GM19025 (cell line): Measurements from ENCODE around the gene IDS.
"Not testable (repeated sequence)": the region's sequence is repeated elsewhere in the genome, so short reads cannot be mapped to it uniquely, and the experiment has no call there.

Experiments
- ATAC-seq: cut with Tn5 transposase; IDR thresholded peaks from one replicate; pipeline ENCODE4 v1.9.1; 2021; ENCODE audit warnings: mild to moderate bottlenecking, low read depth, moderate library complexity; ENCODE audit not compliant: unreplicated experiment

The IDS gene

DNA sequence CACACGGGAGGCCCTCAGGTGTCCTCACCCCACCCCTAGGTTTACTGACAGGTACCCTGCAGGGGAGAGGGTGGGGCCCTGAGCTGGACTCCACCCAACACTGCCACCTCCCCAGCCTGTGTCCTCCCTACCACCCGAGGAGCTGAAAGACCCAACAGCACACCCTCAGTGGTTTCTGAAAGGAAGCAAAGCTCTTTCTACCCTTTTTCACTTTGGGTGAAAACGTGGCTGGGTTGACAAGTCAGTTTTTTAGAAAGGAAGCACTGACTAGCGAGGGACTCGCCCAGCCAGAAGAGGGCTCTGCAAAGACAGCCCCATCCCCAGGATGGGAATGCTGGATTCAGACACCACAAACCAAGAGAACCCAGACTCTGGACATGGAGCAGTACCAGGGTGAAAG, 2.2 kb downstream of the IDS start:
- ATAC-seq = not testable (repeated sequence)

DNA sequence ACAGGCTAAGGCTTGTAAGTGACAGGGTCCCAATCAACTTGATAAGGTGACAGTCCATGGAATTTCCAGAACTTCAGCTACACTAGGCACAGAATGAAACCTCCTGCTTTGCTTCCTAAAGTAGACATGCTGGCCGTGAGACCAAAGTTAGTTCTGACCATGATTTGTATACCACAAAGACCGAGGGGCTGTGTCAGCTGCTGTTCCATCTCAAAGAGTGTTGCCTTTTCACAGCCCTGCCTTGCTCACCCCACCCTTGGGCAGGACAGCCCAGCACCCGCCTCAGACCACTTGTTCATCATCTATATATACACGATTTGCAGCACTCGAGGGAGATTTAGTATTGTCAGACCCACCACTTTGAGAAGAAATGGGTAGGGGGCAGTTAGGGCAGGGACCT, 5.3 kb downstream of the IDS start:
- no peak for ATAC-seq

- ATAC-seq = no peak
These were observed 6.3 kb downstream of the IDS start for GRCh38 chrX:149498767-149499166.

DNA sequence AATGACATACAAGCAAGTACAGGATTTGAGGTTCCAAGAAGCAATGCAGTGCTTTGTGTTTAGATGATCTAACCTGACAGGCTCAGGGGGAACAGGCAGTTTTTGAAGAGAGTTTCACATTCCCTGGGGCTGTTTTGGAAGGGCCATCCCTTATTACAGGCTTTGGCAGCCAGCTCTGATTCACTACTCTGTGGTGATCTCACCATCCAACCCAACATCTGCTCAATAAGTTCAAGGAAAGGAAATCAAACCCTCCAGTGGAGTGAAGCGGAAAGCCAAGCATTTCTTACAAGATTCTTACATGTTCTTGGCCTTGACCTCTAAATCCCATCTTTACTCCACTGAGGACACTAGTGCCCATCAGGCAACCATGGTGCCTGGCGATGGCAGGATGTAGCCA, 7.5 kb downstream of the IDS start:
- no peak for ATAC-seq

GRCh38 chrX:149497054-149497453, 8.1 kb downstream of the IDS start:
- no peak for ATAC-seq

GRCh38 chrX:149495573-149496071, 9.5 kb downstream of the IDS start:
- no peak for ATAC-seq

GRCh38 chrX:149494844-149495565, 10.1 kb downstream of the IDS start:
- no peak for ATAC-seq

DNA sequence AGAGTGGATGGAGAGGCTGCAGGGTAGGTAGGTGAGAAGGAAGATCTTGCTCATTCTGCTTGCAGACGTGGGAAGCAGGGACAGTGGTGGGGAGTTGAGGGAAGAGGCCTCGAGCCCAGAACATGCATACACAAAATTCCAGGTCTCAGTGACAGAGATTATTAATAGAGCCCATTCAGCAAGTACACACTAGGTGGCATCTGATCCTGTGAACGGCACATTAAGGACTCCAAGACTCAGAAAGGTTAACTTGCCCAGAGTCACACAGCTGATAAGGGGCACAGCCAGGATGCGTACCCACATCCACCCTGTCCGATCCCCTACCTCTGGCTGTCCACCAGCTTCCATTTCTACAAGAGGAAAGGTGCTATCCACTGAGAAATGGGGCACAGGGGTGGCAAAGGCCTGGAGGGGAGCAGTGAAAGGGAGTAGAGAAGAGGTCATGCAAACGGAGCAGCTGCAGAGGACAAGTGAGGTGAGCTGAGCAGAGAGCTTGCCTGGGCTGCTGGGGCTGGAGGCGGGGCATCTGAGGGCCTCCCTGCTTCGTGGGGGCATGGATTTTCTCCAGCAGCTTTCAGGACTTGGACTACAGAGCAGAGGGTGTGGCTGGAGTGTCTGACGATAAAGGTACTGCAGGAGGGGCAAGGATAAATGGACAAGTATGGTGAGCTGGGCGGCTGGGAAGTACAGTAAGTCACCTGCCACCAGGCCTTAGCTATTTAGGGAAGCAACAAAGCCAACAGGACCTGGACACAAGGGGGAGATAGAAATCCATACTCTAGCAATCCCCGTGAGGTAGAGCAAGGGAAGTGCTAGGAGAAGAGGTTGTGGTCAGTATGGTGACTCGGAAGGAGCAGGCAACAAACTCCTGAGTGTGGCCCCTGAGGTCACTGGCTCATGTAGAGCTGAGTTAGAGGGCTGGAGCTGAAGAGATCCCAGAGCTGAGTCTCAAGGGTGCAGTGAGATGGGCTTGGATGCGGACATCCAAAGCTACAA, 11.2 kb downstream of the IDS start:
- ATAC-seq = no peak

- no peak for ATAC-seq
These were observed 13.3 kb downstream of the IDS start for GRCh38 chrX:149491812-149492211.

- ATAC-seq = no peak
These were observed 15.0 kb downstream of the IDS start for GRCh38 chrX:149490100-149490499.

DNA sequence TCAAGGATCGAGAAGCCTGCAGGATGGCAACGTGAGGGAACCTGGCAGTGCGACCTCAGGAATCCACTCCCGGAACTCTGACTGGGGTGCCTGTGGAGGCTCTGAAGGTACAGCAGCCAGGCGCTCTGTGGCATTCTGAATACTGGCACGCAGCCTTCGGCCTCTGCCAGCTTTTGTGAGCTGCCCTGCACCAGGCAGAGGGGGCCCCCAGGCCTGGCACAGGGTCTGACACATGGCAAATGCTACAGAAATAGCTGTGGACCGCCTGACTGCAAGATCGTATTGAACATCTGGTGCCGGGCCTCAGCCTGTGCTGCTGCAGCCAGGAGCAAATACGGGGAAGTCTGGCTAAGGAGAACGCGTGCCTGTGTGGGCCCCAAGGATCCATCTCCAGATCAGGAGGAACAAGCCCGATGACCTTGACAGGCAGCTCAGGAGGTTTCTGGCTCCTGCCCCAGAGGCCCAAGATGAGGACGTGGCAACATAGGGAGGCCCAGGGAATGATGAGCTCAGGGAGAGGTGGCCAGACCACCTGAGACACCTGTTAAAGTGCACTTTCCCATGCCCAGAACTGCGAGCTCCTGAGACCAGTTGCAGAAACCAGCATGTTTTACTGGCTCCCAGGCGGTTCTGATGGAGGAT, 16.6 kb downstream of the IDS start:
- not testable (repeated sequence) for ATAC-seq

DNA sequence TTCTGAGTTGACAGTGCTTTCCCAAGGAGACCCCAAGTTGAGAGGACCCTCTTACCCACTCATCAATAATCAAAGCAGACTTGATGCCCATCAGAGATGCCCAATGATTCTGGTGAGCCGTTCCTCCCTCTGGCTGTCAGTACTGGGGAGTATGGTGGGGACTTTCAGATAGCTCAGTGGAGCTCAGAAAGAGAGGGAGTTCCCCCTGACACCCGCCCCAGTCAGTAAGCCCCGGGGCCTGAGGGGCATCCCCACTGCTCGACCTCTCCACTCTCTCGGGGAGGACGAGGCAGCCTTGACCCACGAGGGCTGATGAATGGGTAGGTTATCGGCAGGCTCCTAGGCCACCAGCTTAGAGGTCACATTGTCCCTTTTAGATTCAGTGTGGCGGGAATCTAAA, 17.1 kb downstream of the IDS start:
- not testable (repeated sequence) for ATAC-seq

DNA sequence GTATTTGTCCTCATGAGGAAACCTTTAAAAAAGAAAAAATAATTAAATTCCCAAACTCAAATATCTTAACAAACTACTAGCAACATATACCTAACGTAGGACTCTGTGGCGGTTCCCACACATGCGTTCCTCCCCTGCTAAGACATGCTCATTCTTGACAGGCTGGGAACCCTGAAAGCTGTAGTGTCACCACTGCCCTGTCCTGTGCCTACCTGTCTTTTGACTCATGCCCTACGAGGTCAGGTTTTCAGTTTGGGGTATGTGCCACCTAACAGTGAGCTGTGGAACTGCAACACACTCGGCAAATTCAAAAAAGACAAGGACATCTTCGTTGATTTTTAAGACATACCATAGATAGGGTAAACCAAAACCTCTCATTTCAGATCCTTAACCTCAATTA, 17.8 kb downstream of the IDS start:
- no peak for ATAC-seq

DNA sequence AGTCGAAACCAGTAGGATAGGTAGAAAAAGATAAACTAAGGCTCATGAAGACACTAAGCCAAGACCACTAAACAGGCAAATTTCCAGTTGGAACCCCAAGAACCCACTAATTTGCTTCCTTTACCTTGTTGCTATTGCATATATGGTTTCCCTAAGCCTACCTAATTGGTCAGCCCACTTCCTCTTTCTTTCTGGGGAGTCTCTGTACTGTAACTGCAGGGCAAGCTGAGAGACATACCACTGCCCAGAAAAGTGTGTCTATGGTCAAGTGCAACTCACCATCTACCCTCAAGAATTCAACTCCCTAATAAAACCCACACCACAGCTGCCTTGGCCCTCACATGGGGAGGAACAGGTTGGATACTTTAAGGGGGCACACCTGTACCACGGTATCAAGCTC, 28.6 kb downstream of the IDS start:
- no peak for ATAC-seq

DNA sequence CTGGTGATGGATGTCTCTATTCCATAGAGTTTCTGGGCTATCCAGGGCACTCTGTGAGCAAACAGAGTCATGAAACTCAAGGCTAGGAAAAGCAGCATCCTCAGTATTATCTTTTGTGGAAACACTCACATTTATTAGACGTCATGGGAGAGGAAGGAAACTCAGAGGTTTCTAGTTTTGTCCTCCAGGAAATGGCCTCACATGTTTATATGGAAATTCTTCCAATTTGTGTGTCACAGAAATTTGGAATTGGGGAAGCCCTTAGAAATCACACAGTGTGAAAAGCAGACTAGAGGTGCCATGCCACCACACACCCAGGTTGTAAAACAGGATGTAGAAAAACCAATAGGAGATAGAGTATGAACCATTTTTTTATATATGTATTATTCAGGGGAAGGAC, 31.1 kb downstream of the IDS start:
- ATAC-seq = no peak

- ATAC-seq = no peak
These were observed 32.0 kb downstream of the IDS start for GRCh38 chrX:149473092-149473491.

DNA sequence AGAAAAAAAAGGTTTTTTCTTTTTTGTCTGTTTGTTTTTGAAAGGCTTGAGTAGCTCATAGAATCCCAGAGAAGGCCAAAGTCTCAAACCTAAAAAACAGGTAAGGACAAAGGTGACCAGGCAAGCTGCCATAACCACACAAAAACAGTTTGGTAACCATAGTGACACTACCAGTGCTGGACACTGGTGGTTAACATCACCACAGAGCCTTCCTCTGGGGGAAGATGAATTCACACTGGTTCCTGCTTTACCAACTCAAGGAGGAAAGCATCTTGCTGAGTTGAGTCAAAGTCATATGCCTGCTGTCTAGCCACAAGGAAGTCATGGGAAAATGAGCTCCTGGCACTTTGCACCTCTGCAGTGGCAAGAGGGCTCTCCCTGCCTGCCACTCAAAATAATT, 32.5 kb downstream of the IDS start:
- ATAC-seq = no peak

- no peak for ATAC-seq
These were observed 33.7 kb downstream of the IDS start for GRCh38 chrX:149471397-149471796.

DNA sequence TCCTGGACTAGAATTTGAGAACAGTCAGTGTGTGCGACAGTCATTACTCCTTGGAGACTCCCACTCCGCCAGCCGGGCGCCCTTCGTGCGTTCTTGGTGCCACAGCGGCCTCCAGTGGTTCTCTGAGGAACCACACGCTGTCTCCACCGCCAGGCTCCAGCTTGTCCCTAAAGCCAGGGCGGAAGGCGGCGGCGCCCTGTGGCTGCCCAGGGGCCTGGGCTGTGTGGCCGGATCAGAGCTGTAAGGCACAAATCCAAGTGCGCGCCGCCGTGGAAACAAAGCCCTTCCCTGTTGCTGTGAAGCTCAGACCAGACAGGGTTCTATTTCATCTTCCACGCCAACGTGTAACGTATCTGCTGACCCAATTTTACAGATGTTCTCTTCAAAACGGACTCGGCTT, 34.2 kb downstream of the IDS start:
- ATAC-seq = peak; percentile 97

DNA sequence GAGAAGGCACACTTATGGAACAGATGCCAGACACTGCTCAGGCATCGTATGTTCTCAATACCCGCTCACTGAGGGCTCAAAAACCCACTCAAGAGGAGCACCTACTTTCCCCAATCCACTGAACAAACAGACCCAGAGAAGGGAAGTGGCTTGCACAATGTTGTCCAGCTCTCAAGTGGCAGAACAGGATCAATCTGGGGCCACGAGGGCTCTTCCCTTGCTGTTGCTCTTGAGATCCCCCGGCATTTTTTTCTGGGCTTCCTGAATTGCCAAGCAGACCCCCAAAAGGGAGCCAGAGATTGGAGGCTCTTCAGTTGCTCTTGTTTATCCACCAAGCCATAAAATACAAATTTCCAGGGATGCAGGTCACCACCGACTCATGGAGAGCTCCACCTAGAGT, 35.7 kb downstream of the IDS start:
- ATAC-seq = no peak

GRCh38 chrX:149467920-149468319, 37.2 kb downstream of the IDS start:
- no peak for ATAC-seq
